ENCODE results near the gene GPR176.

The GPR176 gene

GRCh38 chr15:39890621-39891020, 29.4 kb downstream of the GPR176 start:
- DNase-seq (ENCODE audit: low read depth in 2 of 2): no peak

- DNase-seq (ENCODE audit: low read depth in 2 of 2): no peak
These were observed 30.5 kb downstream of the GPR176 start for GRCh38 chr15:39889601-39890000.

GRCh38 chr15:39888809-39889208, 31.3 kb downstream of the GPR176 start:
- no peak for DNase-seq (ENCODE audit: low read depth in 2 of 2)

- no peak for DNase-seq (ENCODE audit: low read depth in 2 of 2)
These were observed 31.8 kb downstream of the GPR176 start for GRCh38 chr15:39888243-39888642.

DNA sequence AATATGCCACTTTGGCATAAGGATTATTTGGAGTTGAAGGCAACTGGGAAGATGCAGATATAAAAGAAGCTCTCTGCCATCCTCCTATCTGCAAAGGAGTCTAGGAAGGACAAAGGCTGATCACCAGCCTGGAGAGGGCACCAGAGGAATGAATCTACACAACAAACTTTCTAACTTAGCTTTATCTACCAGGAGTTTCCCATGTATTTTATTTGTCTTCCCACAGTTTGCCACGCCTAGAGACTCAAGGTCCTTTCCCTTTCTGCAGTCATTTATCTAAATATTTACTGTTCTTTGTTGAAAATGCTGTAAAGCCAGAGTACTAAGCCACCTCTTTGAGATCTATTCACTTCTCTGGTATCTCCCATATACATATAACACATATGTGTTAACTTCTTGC, 32.2 kb downstream of the GPR176 start:
- DNase-seq (ENCODE audit: low read depth in 2 of 2): no peak

DNA sequence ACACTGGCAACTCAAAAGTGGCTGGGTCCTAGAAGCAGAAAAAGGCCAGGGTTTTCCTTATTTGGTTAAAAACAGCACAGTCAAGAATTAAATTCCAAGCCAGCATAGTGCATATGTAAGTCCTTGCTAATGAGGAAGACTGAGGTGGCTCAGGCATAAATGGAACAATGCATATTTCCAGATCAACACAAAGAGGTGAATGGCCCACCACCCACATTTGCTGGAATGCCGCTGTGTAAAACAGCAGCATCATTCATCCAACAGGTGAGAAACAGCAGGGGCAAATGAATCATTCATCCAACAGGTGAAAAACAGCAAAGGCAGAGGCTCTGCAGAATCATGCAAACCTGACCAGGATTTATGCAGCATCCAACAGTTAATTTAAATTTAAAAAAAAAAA, 32.9 kb downstream of the GPR176 start:
- no peak for DNase-seq (ENCODE audit: low read depth in 2 of 2)

- no peak for DNase-seq (ENCODE audit: low read depth in 2 of 2)
These were observed 33.6 kb downstream of the GPR176 start for GRCh38 chr15:39886418-39886817.

GRCh38 chr15:39885099-39885777, 34.8 kb downstream of the GPR176 start:
- no peak for DNase-seq (ENCODE audit: low read depth in 2 of 2)

DNA sequence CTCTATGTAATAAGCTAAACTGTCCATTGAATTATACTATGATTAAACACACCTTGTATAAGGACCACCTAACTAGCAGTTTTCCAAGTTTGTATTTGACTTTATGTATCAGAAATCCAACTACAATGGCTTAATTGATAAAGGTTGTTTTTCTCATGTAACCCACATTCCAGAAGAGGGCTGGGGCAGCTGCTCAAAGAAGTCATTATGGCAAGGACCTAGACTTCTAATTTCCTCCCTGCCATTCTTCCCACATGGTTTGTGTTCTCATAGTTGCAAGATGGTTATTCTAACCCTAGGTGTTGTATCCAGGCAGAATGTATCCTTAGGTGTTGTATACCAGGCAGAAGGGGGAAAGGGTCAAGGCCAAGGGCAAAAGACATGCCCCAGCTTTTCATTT, 35.7 kb downstream of the GPR176 start:
- no peak for DNase-seq (ENCODE audit: low read depth in 2 of 2)

DNA sequence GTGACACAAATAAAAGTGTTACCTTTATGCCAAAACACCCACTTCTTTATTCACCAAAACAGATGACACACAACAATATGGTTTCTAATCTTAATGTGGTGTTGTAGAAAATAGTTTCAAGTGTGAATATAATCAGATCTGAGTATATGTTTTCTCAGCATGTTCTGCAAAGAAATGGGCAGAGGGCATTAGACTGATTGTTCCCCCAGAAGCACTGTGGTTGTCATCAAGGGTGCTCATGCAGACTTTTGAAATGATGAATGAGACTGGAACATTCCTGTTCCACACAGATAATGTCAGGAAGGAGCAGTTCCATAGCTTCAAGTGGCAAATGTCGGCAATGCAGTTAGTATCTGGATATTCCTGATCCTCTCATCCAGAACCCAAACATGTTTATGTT, 37.5 kb downstream of the GPR176 start:
- no peak for DNase-seq (ENCODE audit: low read depth in 2 of 2)

GRCh38 chr15:39881790-39882189, 38.3 kb downstream of the GPR176 start:
- DNase-seq (ENCODE audit: low read depth in 2 of 2): no peak

DNA sequence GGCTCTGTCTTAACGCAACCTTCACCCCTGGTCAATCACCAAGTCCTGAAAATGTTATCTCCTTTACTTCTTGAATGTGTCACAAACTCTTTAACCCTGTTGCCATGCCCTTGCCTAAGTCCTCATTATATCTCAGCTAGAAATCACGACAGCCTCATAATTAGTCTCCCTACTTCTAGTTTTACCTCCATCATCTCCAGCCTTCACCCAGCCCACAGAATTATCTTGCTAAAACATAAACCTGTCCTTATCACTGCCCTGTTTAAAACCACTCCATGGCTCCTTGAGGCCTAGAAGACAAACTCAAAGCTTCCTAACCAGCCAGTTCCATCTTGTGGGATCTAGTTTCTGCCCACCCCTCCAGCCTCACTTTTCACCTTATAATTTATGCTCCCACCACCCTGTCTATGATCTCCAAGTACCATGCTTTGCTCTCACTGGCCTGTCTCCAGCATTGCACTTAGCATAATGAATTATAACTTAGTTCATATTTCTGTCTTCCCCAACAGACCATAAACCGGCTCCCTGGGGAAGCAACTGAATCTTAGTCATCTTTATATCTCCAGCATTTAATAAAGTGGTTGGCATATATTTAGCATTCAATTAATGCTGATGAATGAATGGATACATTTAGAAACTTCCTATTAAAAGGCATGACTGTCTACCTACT, 39.2 kb downstream of the GPR176 start:
- DNase-seq (ENCODE audit: low read depth in 2 of 2): no peak

GRCh38 chr15:39878406-39878785, 41.7 kb downstream of the GPR176 start:
- DNase-seq (ENCODE audit: low read depth in 2 of 2): no peak

- no peak for DNase-seq (ENCODE audit: low read depth in 2 of 2)
These were observed 45.0 kb downstream of the GPR176 start for GRCh38 chr15:39874890-39875549.

DNA sequence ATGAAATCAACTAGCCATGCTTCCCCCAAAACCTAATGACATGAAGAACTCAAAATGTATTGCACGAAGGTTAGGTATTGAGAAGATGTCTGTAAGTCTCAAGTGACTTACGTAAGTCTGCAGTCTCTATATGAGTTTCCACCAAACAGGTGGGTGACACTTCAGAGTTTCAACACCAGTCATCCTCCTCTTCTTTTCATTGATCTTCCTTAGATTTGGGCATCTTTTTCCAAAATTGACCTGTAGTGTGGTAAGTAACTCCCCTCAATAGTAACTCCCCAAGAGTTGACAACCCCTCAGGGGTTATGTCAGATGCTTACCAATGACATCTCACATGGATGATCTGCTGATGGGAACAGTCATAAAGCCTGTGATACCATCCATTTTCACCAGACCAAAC, 46.1 kb downstream of the GPR176 start:
- DNase-seq (ENCODE audit: low read depth in 2 of 2): no peak

GRCh38 chr15:39870537-39870936, 49.5 kb downstream of the GPR176 start:
- no peak for DNase-seq (ENCODE audit: low read depth in 2 of 2)

DNA sequence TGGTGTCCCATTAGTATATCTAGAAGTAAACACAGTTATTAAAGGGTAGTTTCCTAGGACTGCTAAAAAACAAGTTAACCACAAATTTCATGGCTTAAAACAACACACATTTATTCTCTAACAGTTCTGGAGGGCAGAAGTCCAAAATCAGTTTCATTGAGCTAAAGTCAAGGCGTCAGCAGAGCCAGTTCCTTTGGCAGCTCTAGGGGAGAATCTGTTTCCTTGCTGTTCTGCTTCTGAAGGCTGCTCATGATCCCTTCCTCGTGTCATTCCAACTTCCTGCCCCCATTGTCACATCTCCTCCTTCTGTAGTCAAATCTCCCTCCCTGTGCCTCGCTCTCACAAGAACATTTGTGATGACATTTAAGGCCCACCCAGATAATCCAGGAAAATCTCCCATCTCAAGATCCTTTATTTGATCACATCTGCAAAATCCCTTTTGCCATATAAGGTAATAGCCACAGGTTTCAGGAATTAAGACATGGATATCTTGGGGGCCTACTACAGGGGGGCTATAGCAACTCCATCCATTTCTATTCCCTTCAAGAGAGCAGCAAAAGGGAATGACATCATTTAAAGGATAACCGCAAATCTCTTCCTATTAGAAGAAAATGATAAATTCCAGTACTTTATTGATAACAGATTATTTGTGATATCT, 50.1 kb downstream of the GPR176 start:
- no peak for DNase-seq (ENCODE audit: low read depth in 2 of 2)

GRCh38 chr15:39869254-39869653, 50.8 kb downstream of the GPR176 start:
- no peak for DNase-seq (ENCODE audit: low read depth in 2 of 2)

DNA sequence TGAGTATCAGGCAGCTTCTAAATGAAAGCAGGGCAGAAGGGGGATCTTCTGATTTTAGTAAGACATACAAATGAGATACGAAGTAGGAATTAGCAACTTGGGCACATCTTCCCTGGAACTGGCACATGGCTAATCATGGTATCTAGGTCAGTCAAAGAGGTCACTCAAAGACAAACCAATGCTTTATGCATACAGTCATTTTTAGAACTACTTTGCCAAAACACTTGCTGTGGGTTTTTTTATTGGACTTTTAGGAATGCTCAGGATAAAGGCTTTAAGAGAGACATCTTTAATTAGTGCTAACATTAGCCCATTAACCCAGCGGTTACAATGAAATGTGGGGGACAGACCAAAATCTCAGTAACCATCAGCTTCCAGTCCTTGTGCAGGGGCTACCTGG, 51.7 kb downstream of the GPR176 start:
- DNase-seq (ENCODE audit: low read depth in 2 of 2): no peak

DNA sequence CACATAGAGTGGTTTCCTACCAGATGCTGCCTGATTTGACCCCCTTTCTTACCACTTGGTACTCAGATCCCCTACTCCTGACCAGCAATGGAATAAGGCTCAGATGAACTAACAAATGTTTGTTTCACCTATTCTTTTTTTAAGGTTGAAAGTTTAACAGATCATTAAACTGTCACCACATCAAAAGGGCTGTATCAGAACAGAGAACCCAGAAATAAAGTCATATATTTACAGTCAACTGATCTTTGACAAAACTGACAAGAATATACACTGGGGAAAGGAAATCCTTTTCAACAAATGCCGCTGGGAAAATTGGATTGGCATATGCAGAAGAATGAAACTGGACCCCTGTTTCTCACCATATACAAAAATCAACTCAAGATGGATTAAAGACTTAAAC, 56.0 kb downstream of the GPR176 start:
- DNase-seq (ENCODE audit: low read depth in 2 of 2): no peak

- DNase-seq (ENCODE audit: low read depth in 2 of 2): no peak
These were observed 59.2 kb downstream of the GPR176 start for GRCh38 chr15:39860871-39861270.

- DNase-seq (ENCODE audit: low read depth in 2 of 2): no peak
These were observed 59.9 kb downstream of the GPR176 start for GRCh38 chr15:39860200-39860599.

- DNase-seq (ENCODE audit: low read depth in 2 of 2): no peak
These were observed 60.4 kb downstream of the GPR176 start for GRCh38 chr15:39859636-39860035.

Data from stimulated activated CD4-positive, alpha-beta T cell treated with anti-CD3 and anti-CD28 coated beads, Interleukin-4, amount 100 ng/mL, for 48 hours (primary cell).